ENCODE results near the gene CYP3A5. TPM values are rescaled to one million over a fixed set of nuclear protein-coding genes. Genes with fewer than 3 reads are reported as not detected.
"Not testable (repeated sequence)": the region's sequence is repeated elsewhere in the genome, so short reads cannot be mapped to it uniquely, and the experiment has no call there.

The CYP3A5 gene
- not detected for total RNA-seq (ENCODE audit: unreplicated experiment)
- long read RNA-seq, partial matches to known transcripts: 1 of 1 reads
- long read RNA-seq, other reads (novel, unspliced or antisense): 0 of 1 reads

GRCh38 chr7:99679400-99680191 is at the start of gene CYP3A5:
Gene CYP3A5, minus strand, starts transcription at chr7:99679996. Its CDS starts 100 bp downstream, at chr7:99679896.
- TF ChIP-seq CTCF (IDR thresholded peaks at IDR 0.05; ENCODE audit: partially characterized antibody, unreplicated experiment): no peak
- Mint-ChIP-seq H3K4me1 (ENCODE audit: low read depth, unreplicated experiment) (no peaks in the 10 kb centered on the region), H3K27me3 (ENCODE audit: unreplicated experiment) (peaks cover 2% of the 10 kb centered on the region), H3K27ac (ENCODE audit: unreplicated experiment) (no peak within 1 kb of the TSS), H3K36me3 (ENCODE audit: unreplicated experiment) (no peaks in the 10 kb centered on the region), H3K4me3 (ENCODE audit: unreplicated experiment) (no peak within 1 kb of the TSS), H3K9me3 (ENCODE audit: unreplicated experiment) (peaks cover 2% of the 10 kb centered on the region)
- DNase-seq: no peak

- H3K4me1 Mint-ChIP-seq (ENCODE audit: low read depth, unreplicated experiment): no peaks in the 10 kb centered on the region
- no peak overlapping the region for H3K4me3 Mint-ChIP-seq (ENCODE audit: unreplicated experiment)
- no peaks in the 10 kb centered on the region for H3K9me3 Mint-ChIP-seq (ENCODE audit: unreplicated experiment)
- DNase-seq: no peak
- no peak for TF ChIP-seq CTCF (IDR thresholded peaks at IDR 0.05; ENCODE audit: partially characterized antibody, unreplicated experiment)
- no peak overlapping the region for H3K27ac Mint-ChIP-seq (ENCODE audit: unreplicated experiment)
- H3K36me3 Mint-ChIP-seq (ENCODE audit: unreplicated experiment): no peaks in the 10 kb centered on the region
- H3K27me3 Mint-ChIP-seq (ENCODE audit: unreplicated experiment): no peaks in the 10 kb centered on the region
Observed at GRCh38 chr7:99728615-99729014, 48.8 kb upstream of the CYP3A5 start.

DNA sequence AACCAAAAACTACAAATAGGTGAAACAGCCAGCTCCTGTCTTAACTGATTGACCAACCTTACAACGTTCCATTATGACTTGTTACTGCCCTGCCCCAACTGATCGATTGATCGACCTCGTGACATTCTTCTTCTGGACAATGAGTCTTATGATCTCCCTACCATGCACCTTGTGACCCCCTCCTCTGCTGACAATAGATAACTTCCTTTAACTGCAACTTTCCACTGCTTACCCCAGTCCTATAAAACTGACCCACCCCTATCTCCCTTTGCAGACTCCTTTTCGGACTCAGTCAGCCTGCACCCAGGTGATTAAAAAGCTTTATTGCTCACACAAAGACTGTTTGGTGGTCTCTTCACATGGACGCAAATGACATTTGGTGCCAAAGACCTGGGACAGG is 43.4 kb upstream of the CYP3A5 start:
- H3K36me3 Mint-ChIP-seq (ENCODE audit: unreplicated experiment); H3K4me3 Mint-ChIP-seq (ENCODE audit: unreplicated experiment); H3K27ac Mint-ChIP-seq (ENCODE audit: unreplicated experiment); H3K4me1 Mint-ChIP-seq (ENCODE audit: low read depth, unreplicated experiment); H3K27me3 Mint-ChIP-seq (ENCODE audit: unreplicated experiment); DNase-seq; H3K9me3 Mint-ChIP-seq (ENCODE audit: unreplicated experiment): not testable (repeated sequence)

- Mint-ChIP-seq H3K9me3 (ENCODE audit: unreplicated experiment) (no peaks in the 10 kb centered on the region), H3K27ac (ENCODE audit: unreplicated experiment) (no peak overlapping the region), H3K4me1 (ENCODE audit: low read depth, unreplicated experiment) (no peaks in the 10 kb centered on the region), H3K27me3 (ENCODE audit: unreplicated experiment) (no peaks in the 10 kb centered on the region), H3K4me3 (ENCODE audit: unreplicated experiment) (no peak overlapping the region), H3K36me3 (ENCODE audit: unreplicated experiment) (no peaks in the 10 kb centered on the region)
- no peak for TF ChIP-seq CTCF (IDR thresholded peaks at IDR 0.05; ENCODE audit: partially characterized antibody, unreplicated experiment)
- DNase-seq: no peak
Observed at GRCh38 chr7:99720800-99721595, 41.2 kb upstream of the CYP3A5 start.

- no peak for DNase-seq
- Mint-ChIP-seq H3K27me3 (ENCODE audit: unreplicated experiment) (no peaks in the 10 kb centered on the region), H3K36me3 (ENCODE audit: unreplicated experiment) (no peaks in the 10 kb centered on the region), H3K27ac (ENCODE audit: unreplicated experiment) (no peak overlapping the region), H3K9me3 (ENCODE audit: unreplicated experiment) (no peaks in the 10 kb centered on the region), H3K4me3 (ENCODE audit: unreplicated experiment) (no peak overlapping the region), H3K4me1 (ENCODE audit: low read depth, unreplicated experiment) (no peaks in the 10 kb centered on the region)
- no peak for TF ChIP-seq CTCF (IDR thresholded peaks at IDR 0.05; ENCODE audit: partially characterized antibody, unreplicated experiment)
Observed at GRCh38 chr7:99719996-99720769, 40.4 kb upstream of the CYP3A5 start.

Measured in glutamatergic neuron (in vitro differentiated cells).